GM21723 (cell line): Measurements from ENCODE around the gene CYB5A.

Source experiments
- ATAC-seq: cut with Tn5 transposase; IDR thresholded peaks from one replicate; pipeline ENCODE4 v1.9.1; 2021; ENCODE audit warnings: mild to moderate bottlenecking, moderate library complexity; ENCODE audit not compliant: unreplicated experiment

The CYB5A gene

DNA sequence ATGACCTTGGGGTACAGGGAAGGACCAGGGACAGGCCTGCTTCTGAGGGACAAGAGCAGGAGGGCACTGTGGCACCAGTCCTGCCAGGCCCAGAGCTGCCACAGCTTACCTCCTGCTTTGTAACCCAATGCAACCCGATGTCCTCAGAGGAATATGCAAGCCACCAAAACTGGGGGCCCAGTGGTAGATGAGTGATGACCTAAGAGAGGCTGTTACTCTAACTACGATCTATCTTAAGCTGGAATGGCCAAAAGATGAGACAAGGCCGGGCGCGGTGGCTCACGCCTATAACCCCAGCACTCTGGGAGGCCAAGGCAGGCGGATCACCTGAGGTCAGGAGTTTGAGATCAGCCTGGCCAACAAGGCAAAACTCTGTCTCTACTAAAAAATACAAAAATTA lies 12.8 kb downstream of the CYB5A start:
- ATAC-seq: no peak

DNA sequence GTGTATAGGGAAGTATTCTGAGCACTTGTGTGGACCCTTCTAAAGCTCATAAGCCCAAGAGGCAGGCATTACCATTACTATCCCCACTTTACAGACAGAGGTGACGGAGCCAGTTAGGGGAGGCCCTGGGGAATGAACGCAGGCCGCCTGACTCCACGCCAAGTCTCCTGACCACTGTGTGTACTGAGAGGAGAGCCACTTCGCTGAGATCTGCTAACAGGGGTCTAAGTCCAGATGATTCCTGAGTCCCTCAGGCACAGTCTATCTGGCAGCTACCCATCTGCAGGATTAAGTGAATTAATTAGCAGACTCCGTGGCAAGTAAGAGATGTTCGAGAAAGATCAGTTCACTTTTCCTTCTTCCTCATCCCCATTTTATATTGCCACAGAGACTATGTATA lies 13.7 kb downstream of the CYB5A start:
- ATAC-seq: no peak

DNA sequence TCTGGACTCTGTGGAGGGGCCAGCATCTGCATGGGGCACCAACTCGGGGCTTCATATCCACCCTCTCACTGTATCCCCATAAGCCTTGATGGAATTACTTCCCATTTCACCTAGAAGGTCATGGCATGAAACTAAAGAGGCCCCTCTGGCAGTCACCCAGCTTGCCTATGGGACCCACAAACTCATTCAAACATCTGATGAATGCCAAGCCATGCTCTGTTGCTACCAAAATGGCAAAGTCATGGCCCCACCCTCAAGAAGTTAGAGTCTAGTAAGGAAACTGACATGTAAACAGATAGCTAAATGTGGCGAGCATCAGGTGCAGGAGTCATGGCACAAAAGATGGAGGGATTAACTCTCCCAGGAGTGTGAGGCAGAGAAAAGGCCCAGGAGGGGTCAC lies 14.5 kb downstream of the CYB5A start:
- no peak for ATAC-seq

GRCh38 chr18:74276609-74277008 lies 15.2 kb downstream of the CYB5A start:
- no peak for ATAC-seq

DNA sequence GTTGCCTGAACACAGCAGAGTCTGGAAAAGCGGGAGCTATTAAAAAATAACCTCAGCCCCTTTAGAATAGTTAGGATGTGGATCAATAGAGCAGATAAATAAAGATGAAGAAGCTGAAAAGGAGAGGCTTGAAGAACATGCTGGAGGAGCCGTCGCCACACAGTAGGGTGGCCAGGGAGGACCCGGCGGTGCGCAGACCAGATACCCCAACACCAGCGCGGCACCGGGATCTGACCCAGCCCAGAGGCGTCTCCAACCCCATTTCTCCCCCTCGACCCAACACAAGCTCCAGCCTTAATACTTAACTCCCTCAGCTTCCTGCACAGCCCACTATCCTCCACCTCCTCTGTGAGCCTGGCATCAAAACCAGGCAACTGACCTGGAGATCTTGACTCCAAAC lies 16.0 kb downstream of the CYB5A start:
- ATAC-seq: no peak

- ATAC-seq: no peak
Measured at GRCh38 chr18:74274700-74275099, 17.1 kb downstream of the CYB5A start.

GRCh38 chr18:74273394-74273793 lies 18.4 kb downstream of the CYB5A start:
- ATAC-seq: no peak

DNA sequence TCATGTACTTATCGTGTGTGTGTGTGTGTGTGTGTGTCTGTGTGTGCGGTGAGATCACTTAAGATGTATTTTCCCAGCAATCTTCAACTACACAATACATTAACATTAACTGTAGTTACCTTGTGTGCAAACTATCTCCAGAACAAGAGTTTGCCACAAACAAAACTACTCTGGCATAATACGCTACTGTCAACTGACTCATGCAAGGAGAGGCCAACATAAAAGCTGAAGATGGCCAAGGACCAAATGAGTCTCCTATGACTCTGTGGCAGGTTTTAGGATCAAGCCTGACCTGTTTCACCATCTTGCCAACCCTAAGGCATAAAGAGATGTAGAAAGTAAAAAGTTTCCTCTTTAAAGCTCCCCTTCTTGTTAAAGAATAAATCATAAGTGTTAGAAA lies 20.1 kb downstream of the CYB5A start:
- ATAC-seq: no peak

GRCh38 chr18:74268933-74269620 lies 22.7 kb downstream of the CYB5A start:
- no peak for ATAC-seq

DNA sequence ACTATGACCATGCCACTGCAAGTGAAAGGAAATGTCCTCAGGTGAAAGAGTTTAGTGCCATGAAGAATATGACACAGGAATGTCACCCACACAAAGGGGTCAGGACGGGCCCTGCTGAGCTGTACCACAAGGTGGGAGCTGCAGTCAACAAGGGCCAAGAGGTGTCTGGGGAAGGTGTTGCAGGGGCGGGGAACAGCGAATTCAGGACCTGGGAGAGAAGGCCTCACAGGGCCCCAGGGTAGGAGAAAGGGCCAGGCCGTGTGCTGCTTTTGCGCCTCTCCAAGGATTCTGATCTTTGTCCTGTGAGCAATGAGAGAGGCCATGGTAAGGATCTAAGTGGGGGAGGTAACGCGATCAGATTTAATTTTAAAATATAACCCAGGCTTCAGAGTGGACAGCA lies 23.6 kb downstream of the CYB5A start:
- ATAC-seq: no peak

DNA sequence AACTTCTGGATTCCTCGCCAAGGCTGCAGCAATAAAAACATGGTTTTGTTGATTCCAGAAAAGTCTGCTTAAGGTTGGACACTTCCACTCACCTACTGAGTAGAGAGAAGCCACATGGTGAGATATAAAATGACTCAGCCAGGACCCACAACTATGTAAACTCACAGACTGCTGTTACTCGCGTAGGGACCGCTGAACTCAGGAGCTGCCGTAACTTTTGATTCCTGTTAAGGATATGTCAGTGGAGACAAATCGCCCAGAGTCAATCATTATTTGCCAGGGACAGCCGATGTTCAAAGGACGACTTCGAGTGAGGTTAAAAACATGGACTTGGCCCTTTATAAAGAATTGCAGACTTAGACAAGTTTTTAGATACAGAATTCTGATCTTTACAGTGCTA lies 25.6 kb downstream of the CYB5A start:
- ATAC-seq: no peak

- no peak for ATAC-seq
Measured at GRCh38 chr18:74265546-74266098, 26.1 kb downstream of the CYB5A start.

GRCh38 chr18:74264303-74265020 lies 27.3 kb downstream of the CYB5A start:
- ATAC-seq: peak; percentile 98

- no peak for ATAC-seq
Measured at GRCh38 chr18:74261053-74261713, 30.6 kb downstream of the CYB5A start.

- ATAC-seq: no peak
Measured at GRCh38 chr18:74259347-74259746, 32.4 kb downstream of the CYB5A start.

DNA sequence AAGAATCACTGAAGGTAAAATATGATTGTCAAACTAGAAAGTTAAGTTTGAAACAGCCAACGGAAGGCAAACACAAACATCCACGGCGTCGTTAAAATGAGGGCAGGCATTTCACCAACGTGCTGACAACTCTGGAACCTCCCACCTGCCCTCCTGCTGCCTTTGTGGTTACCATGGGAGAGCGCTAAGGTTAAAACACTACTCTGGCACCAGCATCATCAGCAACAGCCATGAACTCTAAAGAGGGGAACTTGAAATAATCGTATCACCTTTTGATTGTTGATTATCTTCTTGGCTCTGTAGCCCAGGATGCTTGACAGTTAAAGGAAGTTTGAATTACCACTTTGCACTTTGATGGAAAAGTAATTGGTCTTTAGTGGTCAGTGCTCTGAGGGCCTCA lies 34.7 kb downstream of the CYB5A start:
- no peak for ATAC-seq

DNA sequence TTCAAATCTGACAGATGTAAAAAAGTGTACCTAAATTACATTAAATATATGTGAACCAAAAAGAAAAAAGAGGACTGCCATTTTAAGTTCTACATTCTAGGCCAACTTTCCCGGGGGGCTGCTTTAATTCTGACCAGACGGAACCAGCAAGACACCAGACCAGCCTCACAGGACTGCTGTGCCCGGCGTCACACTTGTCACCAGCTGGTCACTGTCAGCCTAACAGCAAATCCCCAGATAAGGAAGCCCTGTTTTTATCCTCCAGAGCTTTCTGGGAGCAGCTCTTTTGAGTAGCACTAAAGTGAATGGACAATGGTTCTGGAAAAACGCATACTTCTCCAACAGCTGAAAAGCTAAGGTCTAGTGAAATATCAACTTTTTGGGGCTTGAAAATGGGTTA lies 35.6 kb downstream of the CYB5A start:
- no peak for ATAC-seq

- ATAC-seq: no peak
Measured at GRCh38 chr18:74255131-74255616, 36.6 kb downstream of the CYB5A start.

DNA sequence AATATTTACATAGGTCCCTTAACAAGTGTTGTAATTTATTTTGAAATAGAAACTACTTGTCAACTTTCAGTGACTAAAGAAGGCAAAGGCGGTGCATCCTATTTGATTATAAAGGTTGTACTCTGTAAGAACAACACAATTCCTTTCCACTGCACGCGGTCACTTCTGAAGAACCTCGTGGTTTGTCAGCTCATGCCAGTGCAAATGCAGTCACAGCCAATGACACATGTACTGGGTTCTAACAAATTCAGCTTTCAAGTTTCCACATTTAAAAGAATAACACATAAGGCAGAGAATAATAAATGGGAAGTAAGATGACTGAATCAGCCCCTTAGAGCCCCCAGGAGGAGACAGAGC lies 39.7 kb downstream of the CYB5A start:
- ATAC-seq: no peak

- no peak for ATAC-seq
Measured at GRCh38 chr18:74251297-74252038, 40.3 kb downstream of the CYB5A start.

DNA sequence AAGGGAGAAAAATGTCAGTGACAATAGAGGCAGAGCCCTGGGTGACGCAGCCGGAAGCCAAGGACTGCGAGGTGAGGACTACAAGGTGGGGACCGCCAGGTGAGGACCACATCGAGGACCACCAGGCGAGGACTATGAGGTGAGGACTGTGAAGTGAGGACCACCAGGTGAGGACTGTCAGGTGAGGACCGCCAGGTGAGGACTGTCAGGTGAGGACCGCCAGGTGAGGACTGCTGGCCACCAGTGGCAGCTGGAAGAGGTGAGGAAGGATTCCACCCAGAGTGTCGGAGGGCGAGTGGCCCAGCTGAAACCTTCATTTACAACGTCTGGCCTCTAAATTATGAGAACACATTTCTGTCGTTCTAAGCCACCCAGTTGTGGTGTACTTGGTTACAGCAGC lies 41.6 kb downstream of the CYB5A start:
- no peak for ATAC-seq
